HG02763 (cell line): ENCODE measurements around the gene SKP1.
"Not testable (repeated sequence)": the region's sequence is repeated elsewhere in the genome, so short reads cannot be mapped to it uniquely, and the experiment has no call there.

Experiments used
- ATAC-seq: cut with Tn5 transposase; IDR thresholded peaks from one replicate; pipeline ENCODE4 v1.9.1; 2021; ENCODE audit warnings: mild to moderate bottlenecking, moderate library complexity; ENCODE audit not compliant: unreplicated experiment

Gene SKP1

DNA sequence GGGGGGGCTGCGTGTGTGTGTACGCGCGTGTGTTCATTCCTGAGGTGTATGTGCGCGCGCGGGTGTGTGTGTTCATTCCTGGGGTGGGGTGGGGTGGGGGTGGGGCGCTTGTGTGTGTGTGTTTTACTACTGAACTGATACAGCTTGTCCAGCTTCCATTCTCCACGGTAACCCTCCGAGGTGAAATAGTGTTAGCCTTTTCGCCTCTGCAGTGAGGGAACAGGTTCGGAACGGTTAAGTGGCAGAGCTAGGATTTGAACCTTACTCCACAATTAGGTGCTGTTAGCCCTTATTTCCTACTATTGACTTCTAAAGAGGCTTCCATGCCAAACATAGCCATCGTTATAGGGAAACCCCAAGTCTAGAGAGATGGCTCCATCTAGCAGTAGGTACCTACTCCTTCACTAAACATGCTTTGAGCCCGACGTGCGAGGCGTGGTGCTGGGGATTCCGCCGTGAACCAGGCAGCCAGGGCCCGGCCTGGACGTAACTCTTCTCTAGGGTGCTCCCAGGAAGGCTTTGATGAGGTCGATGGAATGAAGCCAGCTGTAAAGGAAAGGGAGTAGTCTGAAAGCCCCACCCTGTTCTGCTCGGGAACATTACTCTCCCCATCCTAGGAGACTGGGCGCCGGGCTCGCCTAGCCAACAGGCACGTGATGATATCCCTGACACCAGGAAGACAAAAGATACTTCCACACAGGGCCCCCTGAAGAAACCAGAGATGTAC is 782 bp upstream of the SKP1 start:
- ATAC-seq, result no peak

GRCh38 chr5:134175921-134176510 is 734 bp downstream of the SKP1 start:
- no peak for ATAC-seq

DNA sequence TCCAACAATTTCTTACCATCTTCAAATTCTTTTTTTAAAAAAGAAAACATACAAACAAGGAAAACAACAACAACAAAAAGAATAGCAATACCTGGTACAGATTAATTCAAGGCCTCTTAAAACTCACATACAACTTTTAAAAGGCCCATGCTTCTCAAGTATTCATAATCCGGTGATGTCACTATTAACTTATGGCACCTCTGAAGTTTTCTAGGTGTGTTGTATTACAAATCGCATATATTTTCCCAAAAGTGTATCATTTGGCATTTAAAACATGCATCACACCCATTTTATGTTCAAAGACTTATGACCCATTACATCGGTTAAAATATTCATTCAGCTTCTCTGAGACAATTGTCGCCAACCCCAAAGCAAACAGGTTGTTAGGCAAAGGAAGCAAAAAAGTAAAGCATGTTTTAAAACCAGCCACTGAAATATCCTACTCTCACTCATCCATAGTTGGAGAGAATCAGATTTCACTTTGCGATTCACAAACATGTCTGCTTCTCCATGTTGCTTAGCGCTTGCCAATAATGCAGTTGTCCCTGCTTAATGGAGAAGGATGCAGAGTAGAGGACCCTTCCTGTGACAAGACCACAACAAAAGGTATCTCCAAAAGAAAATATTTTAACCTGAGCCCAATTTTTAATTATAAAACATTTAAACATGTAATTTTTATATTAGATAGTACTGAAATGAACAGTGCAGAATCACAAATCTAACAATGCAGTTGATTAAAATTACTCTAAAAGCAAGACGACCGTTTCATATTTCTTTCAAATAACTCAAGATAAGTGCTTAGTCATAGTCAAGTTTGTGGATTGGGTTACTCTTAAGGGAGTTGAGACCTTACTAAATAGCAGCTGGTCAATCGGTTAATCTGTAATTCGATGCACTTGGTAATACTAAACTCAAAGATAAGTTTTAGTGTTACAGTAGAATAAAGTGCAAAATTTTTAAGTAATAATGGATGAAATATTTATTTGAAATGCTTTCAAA is 1.6 kb downstream of the SKP1 start:
- ATAC-seq, result no peak

GRCh38 chr5:134171972-134172371 is 4.8 kb downstream of the SKP1 start:
- ATAC-seq, result no peak

- no peak for ATAC-seq
Observed at GRCh38 chr5:134162592-134162991, 14.2 kb downstream of the SKP1 start.

DNA sequence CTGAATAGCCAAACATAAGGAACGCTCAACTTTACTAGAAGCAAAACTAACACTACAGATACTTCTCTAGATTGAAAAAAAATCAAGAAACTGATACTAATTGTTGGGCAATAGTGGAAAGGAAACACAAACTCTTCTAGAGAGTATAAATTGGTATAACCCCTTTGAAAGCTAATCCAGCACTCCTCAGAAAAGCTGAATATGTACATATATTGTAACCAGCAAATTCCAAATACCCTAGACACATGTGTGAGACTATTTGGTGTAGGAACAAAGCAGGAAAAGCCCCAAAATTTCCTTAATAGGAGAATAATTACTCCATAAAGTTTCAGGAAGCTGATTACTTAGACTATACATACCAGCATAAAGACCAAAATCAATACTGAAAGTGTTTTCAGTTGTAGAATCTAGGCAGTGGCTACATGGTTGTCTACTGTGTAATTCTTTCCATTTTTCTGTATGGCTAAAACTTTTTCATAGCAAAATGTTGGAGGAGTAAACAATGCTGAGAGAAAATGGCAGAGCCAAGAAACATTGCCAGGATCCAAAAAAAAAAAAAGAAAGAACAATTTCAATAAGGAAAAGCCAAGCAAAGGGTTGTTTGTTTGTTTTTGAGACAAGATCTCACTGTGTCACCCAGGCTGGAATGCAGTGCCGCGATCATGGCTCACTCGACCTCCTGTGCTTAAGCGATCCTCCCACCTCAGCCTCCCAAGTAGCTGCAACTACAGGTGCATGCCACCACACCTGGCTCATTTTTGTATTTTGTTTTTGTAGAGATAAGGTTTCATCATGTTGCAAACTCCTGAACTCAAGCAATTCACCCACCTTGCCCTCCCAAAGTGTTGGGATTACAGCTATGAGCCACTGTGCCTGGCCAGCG is 15.0 kb downstream of the SKP1 start:
- no peak for ATAC-seq

DNA sequence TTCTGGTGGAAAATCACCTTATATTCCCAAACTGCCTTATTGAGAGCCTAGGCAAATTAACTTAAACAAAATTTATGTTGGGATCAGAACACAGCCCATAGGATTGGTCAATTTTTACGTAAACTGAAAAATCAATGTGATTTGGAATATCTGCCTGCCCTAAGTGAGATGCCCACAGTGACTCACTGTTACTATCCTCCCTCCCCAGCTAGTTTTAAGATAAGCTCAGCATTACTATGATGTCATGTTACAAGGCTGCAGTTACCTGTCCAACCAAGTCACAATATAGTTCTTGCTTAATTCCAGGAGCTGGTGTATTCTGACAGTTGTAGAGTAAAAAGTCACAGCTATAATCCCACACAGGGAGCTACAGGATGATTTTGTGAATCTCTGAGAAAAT is 23.1 kb downstream of the SKP1 start:
- no peak for ATAC-seq

GRCh38 chr5:134153241-134153640 is 23.5 kb downstream of the SKP1 start:
- ATAC-seq, result no peak

- ATAC-seq, result not testable (repeated sequence)
Observed at GRCh38 chr5:134152173-134152832, 24.4 kb downstream of the SKP1 start.

DNA sequence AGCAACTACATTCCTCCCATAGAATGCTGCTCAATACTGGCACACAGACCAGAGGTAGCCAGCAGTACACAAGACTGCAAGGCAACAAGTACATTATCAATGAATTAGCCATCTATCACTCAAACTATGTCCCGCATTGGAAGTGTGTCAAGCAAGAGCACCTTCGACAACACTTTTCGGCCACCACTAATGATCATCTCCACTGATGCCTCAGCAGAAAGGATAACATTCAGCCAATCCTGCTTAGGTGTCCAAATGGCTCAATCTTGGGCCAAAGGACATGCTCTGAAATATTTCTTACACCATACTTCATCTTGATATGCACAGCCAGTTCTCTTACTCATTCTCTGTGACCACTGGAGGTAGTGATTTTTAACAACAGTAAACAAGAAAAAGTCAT is 25.0 kb downstream of the SKP1 start:
- no peak for ATAC-seq

DNA sequence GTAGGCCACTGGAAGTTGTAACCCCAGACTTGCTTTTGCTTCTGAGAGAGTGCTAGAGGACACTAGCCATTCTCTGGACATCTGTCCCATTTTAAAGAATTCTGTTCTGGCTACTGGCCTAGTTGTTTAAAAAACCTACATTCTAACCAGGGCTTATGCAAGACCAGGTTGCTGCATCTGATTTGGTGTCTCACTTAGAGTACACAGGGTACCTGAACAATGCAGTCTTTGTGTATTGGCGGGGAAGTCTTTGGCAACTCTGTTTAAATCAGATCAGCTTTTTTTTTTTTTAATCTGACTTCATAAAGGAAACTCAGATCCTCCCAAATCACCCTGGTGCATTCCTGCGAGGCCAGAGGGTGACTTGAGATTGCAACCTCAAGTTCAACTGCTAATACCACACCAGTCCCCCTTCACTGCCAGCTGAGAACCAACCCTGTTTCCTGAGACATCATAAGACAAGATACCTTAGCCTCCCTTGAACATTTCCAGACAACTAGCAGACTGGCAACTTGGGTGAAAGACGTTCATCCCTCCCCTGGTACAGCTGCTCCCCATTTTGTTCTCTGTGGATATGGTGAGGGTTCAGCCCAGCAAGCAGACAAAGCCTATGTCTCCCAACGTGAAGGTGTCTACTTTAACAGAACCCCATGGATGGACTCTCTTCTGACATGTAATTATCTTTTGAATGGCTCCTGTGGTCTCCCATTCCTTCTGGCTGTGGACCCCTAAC is 27.0 kb downstream of the SKP1 start:
- ATAC-seq, result no peak

GRCh38 chr5:134148986-134149539 is 27.7 kb downstream of the SKP1 start:
- no peak for ATAC-seq

GRCh38 chr5:134148316-134148715 is 28.4 kb downstream of the SKP1 start:
- ATAC-seq, result no peak

DNA sequence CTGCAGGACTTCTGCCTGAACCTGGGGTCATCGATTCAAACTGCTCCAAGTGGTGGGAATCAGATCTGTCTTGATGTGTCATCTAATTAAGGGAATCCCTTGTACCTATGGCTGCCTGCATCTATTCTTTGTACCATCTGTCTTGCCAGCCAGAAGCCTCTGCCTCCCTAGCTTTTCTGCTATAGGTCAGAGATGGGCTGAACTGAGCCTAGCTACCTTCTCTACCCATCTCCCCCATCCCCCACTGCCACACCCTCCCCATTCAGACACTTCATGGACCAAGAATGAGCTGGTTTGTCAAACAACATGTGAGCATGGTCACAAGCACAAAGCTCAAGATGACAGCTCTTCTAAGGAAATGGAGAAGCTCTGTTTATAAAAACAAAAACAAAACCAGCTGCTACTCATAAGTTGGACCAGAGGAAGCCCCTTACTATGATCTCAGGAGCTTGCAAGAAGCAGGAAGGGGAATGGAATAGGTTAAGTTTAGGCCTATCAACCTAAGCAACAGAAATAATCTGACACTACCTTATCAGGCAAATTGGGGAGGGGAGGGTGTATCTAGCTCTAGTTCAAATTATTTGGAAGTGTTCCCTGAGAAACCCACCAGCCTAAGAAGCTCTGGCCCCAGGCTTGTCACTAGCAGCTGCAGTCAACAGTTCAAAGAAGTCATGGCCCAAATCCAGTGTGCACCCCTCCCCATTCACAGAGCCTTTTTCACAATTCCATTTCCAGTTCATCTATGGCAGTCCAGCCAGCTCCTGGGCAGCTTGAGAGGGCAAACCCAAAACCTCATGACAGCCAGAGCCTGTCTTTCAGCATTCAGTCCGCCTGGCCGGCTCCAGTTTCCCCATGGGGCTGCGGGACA is 29.9 kb downstream of the SKP1 start:
- no peak for ATAC-seq

GRCh38 chr5:134145779-134146581 is 30.8 kb downstream of the SKP1 start:
- ATAC-seq, result peak; percentile 60

GRCh38 chr5:134145041-134145757 is 31.6 kb downstream of the SKP1 start:
- no peak for ATAC-seq
